DND-41 (cell line): ENCODE data around the gene RRAS.

Experiments
- ATAC-seq: fragments of 200-7000 bp; cut with Tn5 transposase; 3 replicates; pipeline ENCODE4 v1.9.1; 2021; ENCODE audit warnings: low read depth; ENCODE audit not compliant: insufficient read depth
- DNase-seq: peaks from one replicate; pipeline ENCODE4 v3.0.0-alpha.2; 2020
- H2AFZ ChIP-seq: 2 replicates; pipeline ENCODE4 v1.6.0; 2012; ENCODE audit warnings: low read depth, low read length
- H3K27ac ChIP-seq: 2 replicates; pipeline ENCODE4 v1.5.1; 2012; ENCODE audit warnings: low read length, inconsistent platforms
- H3K27me3 ChIP-seq: fragments of 200-600 bp; sonication (generic); 2 replicates; pipeline ENCODE4 v1.6.0; 2012; ENCODE audit warnings: low read length, mild to moderate bottlenecking, inconsistent platforms; ENCODE audit not compliant: insufficient read depth, poor library complexity
- H3K36me3 ChIP-seq: 2 replicates; pipeline ENCODE4 v1.5.1; 2012; ENCODE audit warnings: low read length, inconsistent platforms; ENCODE audit not compliant: insufficient read depth
- H3K4me1 ChIP-seq: 2 replicates; pipeline ENCODE4 v1.5.1; 2012; ENCODE audit warnings: mild to moderate bottlenecking, low read length; ENCODE audit not compliant: insufficient read depth
- H3K4me2 ChIP-seq: 2 replicates; pipeline ENCODE4 v1.6.0; 2012; ENCODE audit warnings: mild to moderate bottlenecking, moderate library complexity, low read length, inconsistent platforms; ENCODE audit not compliant: insufficient read depth
- H3K4me3 ChIP-seq, 2 experiments: fragments of 200-600 bp in 1 of 2; shearing (Covaris generic) in 1 of 2; 2 replicates each; pipeline ENCODE4 v1.5.1; 2012 to 2016; ENCODE audit warnings: inconsistent platforms in 2 of 2, low read length in 2 of 2, mild to moderate bottlenecking in 2 of 2, low read depth in 1 of 2, moderate library complexity in 1 of 2
- H3K79me2 ChIP-seq: 2 replicates; pipeline ENCODE4 v1.6.0; 2012; ENCODE audit warnings: low read length, inconsistent platforms; ENCODE audit not compliant: insufficient read depth
- H3K9ac ChIP-seq: 2 replicates; pipeline ENCODE4 v1.6.0; 2012; ENCODE audit warnings: low read depth, mild to moderate bottlenecking, inconsistent platforms, low read length, moderate library complexity
- H3K9me3 ChIP-seq: 2 replicates; pipeline ENCODE4 v1.5.1; 2012; ENCODE audit warnings: low read length, moderate library complexity, mild to moderate bottlenecking, inconsistent platforms; ENCODE audit not compliant: insufficient read depth, severe bottlenecking
- H4K20me1 ChIP-seq: 2 replicates; pipeline ENCODE4 v1.6.0; 2012; ENCODE audit warnings: low read length; ENCODE audit not compliant: insufficient read depth
- CTCF ChIP-seq: IDR thresholded peaks from 2 replicates; pipeline ENCODE4 v1.5.1; 2012; ENCODE audit warnings: borderline replicate concordance, low read length, moderate library complexity, mild to moderate bottlenecking; ENCODE audit not compliant: poor library complexity, severe bottlenecking; ENCODE audit errors: extremely low read depth
- EZH2 ChIP-seq: IDR thresholded peaks from 3 replicates; pipeline ENCODE4 v1.6.1; 2012; ENCODE audit warnings: borderline replicate concordance, low read depth, mild to moderate bottlenecking, moderate library complexity, low read length, inconsistent platforms; ENCODE audit not compliant: severe bottlenecking

The RRAS gene

DNA sequence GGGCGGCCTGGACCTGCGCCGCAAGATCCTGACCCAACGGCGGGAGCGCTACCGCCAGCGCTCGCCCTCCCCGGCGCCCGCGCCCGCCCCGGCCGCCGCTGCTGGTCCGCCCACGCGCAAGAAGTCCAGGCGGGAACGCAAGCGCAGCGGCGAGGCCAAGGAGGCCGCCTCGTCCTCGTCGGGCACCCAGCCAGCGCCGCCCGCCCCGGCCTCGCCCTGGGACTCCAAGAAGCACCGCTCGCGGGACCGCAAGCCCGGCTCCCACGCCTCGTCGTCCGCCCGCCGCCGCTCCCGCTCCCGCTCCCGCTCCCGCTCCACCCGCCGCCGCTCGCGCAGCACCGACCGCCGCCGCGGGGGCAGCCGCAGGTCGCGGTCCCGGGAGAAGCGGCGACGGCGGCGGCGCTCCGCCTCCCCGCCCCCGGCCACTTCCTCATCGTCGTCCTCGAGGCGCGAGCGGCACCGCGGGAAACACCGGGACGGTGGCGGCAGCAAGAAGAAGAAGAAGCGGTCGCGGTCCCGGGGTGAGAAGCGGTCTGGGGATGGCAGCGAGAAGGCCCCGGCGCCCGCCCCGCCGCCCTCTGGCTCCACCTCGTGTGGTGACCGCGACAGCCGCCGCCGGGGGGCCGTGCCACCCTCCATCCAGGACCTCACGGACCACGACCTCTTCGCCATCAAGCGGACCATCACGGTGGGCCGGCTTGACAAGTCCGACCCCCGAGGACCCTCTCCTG, 12.0 kb upstream of the RRAS start:
- Histone ChIP-seq H4K20me1 (peaks cover 48% of the 10 kb centered on the region), H3K36me3 (peaks cover 86% of the 10 kb centered on the region)
- no peak for ATAC-seq

GRCh38 chr19:49651029-49651819, 11.3 kb upstream of the RRAS start:
- ATAC-seq: no peak
- Histone ChIP-seq H3K27me3 (no peaks in the 10 kb centered on the region), H4K20me1 (peaks cover 49% of the 10 kb centered on the region), H3K9me3 (no peaks in the 10 kb centered on the region), H3K79me2 (peaks cover 36% of the 10 kb centered on the region), H3K4me3 (no peak overlapping the region), H3K36me3 (peaks cover 86% of the 10 kb centered on the region), H3K9ac (no peak overlapping the region), H3K4me2 (no peak overlapping the region), H2AFZ (no peak overlapping the region), H3K4me1 (0 out of 2 replicates have a peak, but pooled peaks cover 2% of the 10 kb centered on the region), H3K27ac (no peak overlapping the region)
- no peak for DNase-seq
- TF ChIP-seq CTCF (no peak), EZH2 (no peak)

More for the DNA sequence above, 12.0 kb upstream of the RRAS start:
- no peak for DNase-seq
- H3K27me3 ChIP-seq: no peaks in the 10 kb centered on the region
- no peak overlapping the region for H2AFZ ChIP-seq
- H3K27ac ChIP-seq: no peak overlapping the region
- no peak overlapping the region for H3K4me2 ChIP-seq
- no peak overlapping the region for H3K4me3 ChIP-seq
- H3K4me1 ChIP-seq: no peaks in the 10 kb centered on the region
- TF ChIP-seq EZH2 (no peak), CTCF (no peak)
- H3K9ac ChIP-seq: no peak overlapping the region
- peaks cover 29% of the 10 kb centered on the region for H3K79me2 ChIP-seq
- no peaks in the 10 kb centered on the region for H3K9me3 ChIP-seq

- DNase-seq: no peak
- peaks cover 51% of the 10 kb centered on the region for H4K20me1 ChIP-seq
- no peaks in the 10 kb centered on the region for H3K27me3 ChIP-seq
- ATAC-seq: no peak
- no peak overlapping the region for H3K9ac ChIP-seq
- H3K4me2 ChIP-seq: no peak overlapping the region
- H2AFZ ChIP-seq: no peak overlapping the region
- no peak overlapping the region for H3K27ac ChIP-seq
- H3K79me2 ChIP-seq: peaks cover 78% of the 10 kb centered on the region
- no peaks in the 10 kb centered on the region for H3K9me3 ChIP-seq
- peaks cover 67% of the 10 kb centered on the region for H3K36me3 ChIP-seq
- no peak overlapping the region for H3K4me3 ChIP-seq
- peaks cover 30% of the 10 kb centered on the region for H3K4me1 ChIP-seq
- TF ChIP-seq CTCF: no peak
- no peak for TF ChIP-seq EZH2
Measured at GRCh38 chr19:49646586-49646985, 6.6 kb upstream of the RRAS start.
